HG02610 (cell line): ENCODE results near the gene NEURL3.
"Not testable (repeated sequence)": the region's sequence is repeated elsewhere in the genome, so short reads cannot be mapped to it uniquely, and the experiment has no call there.

ENCODE experiments used
- ATAC-seq: cut with Tn5 transposase; IDR thresholded peaks from one replicate; pipeline ENCODE4 v1.9.1; 2021; ENCODE audit warnings: mild to moderate bottlenecking, moderate library complexity; ENCODE audit not compliant: unreplicated experiment

The NEURL3 gene

DNA sequence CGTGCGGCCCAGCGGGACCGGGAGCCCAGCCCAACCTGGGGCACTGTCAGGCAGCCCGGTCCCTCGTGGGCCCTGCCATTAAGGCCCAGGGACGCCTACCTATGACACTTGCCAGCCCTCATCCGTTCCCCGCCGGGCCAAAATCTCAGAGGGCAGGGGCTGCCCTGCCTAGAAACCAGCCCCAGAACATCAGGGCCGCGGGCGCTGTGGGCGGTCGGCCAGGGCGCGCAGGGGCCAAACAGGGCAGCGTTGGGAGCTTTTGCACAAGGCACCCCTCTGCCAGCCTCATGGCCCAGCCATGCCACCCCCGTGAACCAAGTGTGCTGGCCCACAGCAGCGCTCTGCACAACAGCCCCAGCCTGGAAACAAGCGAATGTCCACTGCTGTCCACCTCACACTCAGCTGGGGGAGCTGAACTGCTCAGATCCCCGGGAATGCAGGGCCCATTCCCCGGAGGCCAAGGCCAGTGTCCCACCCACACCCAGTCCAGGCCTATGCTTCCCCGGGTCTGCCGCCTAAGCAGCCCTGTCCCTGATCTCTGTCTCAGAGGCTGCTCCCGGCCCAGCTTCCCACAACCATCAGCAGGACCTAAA lies 3.5 kb upstream of the NEURL3 start:
- no peak for ATAC-seq

DNA sequence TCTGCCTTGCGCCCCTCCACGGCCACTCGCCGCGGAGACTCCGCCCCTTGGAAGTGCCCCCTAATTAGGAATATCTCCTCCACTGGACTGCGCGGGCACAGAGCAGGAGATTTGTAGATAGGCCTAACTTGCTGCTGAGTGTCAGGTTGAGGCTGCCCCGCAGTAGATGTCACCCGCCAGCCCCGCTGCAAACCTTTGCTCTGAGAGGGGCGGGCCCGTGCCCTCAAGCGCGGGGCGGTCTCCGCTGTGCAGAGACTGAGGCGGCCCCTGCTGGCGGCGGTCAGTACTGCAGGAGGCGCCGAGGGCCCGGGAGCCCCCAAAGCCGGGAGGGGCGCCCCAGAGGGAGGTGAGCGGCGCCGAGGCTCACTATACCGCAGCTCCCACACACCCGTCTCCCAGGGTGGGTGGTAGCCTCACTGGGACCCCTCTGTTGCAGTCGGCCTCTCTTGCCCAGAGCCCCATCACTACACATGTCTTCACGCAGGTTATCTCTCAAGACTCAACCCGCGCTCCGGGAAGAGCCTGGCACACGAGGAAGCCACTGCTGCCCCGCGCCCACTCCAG lies 2.9 kb upstream of the NEURL3 start:
- ATAC-seq: peak; percentile 49

DNA sequence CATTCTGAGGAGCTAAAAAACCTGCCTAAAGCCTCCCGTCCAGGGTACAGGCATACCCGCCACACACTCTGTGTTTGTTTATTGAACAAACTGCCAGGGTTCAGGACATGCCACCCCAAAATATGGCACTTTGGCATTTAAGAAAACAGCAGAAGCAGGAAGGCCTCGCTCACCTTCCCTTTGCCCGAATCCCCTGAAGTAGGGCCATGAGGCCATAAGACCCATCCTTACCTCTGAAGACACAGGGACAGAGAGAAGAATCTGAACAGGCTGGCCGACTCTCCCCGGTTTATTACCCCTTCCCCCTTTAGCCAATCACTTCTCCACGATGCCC lies 1.7 kb upstream of the NEURL3 start:
- ATAC-seq: no peak

DNA sequence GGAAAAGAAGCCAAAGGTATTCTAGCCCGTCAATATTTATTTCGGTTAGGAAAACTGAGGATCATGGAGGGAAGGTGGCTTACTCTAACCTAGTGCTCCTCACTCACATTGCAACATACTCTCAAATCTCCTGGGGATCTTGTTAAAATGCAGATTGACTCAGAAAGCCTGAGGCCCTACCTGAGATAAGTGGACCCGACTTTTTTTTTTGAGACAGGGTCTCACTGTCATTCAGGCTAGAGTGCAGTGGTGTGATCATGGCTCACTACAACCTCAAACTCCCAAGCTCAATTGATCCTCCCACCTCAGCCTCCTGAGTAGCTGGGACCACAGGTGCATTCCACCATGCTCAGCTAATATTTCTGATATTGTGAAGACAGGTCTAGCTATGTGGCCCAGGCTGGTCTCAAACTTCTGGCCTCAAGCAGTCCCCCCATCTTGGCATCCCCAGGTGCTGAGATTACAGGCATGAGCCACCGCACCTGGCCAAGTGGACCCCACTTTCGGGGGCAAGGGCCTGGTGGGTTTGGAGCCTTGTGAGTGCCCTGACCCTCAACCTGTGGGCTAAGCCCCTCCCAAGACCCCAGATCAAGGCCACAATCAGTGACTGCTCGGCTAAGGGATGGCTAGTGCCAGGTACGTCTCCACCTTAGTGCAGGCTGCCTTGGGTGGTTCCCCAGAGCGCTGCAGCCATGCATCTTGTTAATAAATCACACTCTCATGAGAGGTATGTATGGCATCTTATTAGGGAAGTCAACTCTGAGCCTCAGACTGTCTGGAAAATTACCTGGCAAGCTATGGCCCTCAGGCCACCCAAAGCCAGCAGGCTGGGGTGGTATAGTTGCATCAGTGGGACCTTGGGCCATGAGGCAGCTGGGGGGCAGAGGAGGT lies 1.1 kb upstream of the NEURL3 start:
- ATAC-seq: no peak

DNA sequence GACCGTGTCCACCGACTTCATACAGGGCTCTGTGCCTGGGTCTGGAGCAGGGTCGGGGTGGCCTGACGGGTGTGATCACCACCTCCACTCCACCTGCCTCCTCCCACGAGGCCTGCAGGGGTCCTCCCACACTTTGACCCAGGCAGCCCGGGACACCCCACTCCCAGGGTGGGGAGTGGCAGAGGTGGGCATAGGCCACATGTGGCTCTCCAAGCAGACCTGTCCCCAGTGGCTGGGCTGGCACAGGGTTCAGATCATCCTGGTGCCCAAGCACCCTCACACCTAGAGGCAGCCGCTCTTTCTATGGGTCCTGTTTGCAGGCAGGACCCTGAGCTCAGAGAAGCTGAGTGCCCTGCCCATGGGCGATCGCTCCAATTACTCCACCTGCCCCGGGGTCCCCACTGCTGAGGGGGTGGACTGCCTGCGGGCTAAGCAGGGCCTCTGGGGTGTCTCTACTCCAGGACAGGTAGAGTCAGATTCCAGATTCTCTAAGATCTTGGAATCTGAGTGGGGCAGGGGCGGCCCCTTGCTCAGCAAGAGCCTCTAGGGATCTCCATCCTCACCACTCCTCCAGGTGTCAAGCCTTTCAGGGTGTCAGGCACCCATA lies 1.4 kb downstream of the NEURL3 start:
- ATAC-seq: no peak

DNA sequence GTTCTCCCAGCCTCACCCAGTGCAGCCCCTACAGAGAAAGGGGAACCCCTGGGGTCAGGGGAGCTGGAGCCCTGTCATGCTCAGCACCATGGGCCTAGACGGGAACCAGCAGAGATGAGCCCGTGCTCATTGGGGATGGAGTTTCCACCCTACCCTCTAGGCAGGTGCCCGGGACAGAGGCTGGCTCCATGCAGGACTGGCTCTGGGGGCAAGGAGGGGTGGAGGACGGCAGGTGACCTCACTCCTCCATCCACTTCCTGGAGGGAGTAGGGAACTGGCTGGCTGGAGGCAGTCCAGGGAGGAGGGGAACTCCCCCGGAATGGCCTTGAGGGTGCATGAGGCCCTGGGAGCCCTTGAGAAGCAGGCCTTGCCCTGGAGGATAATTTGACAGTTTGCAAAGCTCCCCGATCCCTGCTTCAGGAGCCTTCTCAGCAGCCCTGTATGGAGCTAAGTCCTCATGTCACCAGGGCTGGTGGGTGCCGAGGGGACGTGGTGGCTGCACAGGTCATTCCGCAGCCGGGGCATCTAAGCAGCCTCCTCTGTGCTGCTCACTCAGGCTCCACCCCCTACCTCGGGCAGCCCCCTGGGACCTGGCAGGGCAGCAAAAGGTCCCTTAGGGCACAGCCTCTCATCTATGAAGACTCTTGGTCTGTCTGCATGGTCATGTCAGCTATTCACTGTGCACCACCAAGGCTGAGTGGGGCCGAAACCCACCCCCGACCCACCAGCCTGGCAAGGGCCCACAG lies 2.1 kb downstream of the NEURL3 start:
- ATAC-seq: no peak

DNA sequence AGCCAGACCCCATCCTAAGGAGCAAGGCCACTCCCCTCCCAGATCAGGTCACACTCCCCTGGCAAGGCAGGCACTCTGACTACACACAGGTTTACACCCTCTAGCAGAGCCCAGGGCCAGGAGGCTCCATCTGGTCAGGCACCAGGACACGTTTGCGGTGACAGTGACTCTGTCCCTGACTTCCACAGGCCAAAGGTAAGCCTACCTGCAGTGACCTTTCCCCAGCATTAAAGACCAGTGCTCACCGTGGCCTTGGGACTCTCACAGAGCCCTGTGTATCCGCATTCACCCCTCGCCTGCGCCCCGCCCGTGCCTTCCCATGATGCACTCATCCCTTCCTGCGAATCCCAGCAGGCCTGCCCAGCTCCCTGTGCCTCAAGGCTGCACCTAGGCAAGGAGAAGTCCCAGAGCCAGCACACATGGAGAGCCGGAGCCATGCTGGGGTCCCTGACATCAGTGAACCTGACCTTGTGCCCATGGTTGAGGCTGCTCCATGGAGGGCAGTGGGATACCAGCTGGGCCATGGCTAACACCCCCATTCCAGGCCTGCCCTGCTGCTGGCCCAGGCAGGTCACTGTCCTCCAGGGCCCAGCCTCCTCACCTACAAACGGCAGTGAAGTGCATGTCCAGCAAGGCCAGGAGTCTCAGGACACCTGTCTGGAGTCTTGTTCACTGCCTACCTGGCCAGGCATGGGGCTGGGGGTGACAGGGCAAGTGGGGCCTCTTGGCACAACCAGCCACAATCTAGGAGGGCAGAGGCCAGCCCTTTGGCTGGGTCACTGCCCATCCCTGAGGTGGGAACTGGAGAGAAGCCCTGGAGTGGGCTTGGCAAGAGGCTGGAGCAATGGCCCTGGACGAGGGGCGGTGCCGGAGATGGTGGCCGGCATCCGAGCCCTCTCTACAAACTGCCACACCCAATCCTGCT lies 3.0 kb downstream of the NEURL3 start:
- no peak for ATAC-seq

DNA sequence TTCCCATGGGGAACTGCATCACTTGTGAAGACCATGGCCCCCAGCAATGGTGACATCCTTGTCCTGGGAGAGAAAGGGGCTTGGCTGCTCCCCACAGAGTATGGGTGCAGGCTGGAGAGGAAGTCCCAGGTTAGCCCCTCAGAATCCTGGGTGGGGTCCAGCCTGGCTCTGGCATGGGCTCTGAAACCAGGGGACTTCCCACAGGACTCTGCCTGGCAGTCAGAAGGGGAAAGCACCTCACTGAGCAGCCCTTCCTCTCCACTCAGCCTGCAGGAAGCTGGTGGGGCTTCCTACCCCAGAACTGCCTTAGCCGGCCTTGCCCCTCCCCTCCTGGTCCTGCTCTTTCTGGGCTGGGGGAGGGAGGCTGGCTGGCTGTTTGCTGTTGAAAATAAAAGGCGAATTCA lies 3.7 kb downstream of the NEURL3 start:
- ATAC-seq: peak; percentile 74

DNA sequence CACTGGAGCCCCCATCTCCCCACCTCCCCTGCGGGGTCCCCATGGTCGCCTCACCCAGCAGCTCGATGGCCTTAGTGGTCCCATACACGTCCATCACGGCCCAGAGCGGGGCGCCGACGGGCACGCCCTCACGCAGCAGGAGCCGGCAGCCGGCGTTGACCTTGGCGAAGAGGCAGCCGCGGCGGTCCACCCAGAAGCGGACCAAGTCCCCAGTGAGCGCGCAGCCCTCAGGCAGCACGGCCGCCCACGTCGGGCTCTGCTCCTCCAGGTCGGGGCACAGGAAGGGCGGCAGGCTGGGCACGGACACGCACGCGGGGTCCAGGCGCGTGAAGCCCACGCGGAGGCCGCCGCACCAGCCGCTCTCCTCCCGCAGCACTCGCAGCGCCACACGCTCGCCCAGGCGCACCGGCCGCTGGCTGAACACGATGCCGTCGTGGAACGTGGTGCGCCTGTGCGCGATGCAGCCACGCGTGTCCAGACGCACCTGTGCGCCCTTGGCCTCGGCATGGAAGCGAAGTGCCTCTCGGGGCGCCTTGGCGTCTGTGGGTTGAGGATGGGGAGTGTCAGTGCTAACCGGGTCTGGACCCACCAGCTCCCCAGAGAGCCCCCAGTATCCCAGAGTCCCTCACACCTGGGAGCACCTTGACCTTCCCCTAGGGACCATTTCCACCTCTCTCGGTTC lies 4.6 kb downstream of the NEURL3 start:
- no peak for ATAC-seq

DNA sequence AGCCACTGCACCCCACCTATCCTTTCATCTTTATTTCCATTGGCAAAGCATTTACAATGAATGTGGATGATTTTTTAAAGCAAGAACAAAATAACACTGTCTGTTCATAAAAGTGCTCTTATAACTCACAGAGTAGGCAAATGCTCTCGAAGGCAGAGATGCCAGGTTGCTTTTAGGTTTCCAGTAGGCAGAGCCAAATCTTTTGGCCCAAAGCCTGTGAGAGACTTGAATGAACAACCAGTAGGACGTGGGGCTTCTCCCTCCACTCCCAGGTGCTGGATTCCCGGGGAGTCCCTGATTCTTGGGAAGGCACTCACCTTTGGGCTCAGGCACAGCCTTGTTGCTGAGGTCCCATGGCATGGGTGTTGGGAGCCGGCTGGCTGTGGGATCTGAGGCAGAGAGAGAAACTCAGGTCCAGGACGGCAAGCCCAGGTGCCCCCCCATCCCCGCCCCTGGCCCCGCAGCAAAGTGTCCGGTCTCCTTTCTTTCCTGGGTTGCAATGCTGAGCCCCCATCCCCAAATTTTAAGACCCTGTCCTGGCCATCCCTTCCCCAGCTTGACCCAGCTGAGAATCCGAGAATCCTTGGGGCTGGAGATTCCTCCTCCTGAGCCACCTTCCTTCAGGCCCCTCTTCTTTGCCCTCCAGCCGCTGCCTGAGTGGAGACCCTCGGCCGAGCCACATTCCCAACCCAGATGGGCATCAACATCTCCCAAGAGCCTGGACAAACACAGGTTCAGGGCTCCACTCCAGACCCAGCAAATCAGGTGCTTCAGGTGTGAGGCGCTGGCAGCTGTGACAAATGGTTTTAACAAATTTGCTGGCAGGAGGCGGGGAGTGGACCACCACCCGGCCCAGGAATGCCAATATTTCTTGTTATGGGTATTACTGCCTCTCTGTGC lies 5.8 kb downstream of the NEURL3 start:
- no peak for ATAC-seq

DNA sequence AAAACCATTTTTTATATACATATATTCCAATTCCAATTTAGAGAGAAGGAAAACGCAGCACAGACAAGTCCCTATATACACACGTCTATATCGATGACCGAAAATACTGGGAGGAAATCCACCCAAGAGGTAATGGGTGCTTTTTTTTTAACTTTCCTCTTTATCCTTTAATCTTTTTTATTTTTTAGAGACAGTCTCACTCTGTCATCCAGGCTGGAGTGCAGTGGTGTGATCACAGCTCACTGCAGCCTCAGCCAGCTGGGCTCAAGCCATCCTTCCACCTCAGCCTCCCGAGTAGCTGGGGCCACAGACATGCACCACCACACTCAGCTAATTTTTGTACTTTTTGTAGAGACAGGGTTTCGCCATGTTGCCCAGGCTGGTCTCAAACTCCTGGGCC lies 6.5 kb downstream of the NEURL3 start:
- ATAC-seq: not testable (repeated sequence)

DNA sequence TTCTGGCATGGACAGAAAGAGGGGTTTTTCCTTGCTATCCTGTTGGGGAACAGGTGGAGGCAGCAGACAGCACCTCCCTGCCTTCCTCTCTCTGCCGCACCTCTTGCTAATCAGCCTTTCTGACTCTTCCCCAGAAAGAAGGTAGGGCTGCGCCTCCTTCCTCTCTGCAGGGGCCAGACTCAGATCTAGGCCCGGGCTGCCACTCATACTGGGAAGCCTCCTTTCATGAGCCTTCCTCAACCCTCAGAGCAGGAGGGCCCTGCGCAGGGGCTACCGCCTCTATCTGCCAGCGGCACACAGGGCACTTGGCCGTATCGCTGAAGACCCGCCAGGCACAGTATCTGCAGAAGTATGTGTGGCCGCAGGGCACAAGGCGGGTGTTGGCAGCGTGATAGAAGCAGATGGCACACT lies 7.1 kb downstream of the NEURL3 start:
- ATAC-seq: no peak

DNA sequence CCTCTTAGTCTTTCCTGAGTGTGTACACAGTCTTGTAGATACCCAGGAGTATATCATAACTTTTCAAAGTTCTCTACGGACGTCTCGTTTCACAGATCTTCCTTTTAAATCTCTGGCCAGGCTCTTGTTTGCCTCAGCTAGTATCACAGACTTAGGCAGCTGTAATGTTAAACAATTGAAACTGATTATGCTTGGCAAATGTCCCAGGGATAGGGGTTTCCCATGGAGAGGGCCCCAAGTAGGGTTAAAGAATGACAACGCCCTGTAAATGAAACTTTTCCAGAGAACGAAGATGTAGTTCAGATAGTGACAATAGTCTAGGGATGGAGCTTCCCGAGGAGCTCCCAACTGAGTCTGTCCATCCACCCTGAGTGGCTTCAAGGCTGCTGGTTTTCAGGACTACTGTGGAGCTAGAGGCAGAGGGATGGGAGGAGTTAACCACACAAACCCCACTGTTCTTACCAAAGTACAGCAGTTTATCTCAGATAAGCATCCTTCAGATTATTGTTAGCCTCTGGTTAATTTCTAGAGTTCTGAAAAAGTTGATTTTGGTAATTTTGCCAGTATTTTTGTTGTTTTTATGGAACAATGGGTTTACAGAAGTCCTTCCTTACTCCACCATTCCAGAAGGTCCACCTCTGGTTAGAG lies 9.1 kb downstream of the NEURL3 start:
- ATAC-seq: no peak

DNA sequence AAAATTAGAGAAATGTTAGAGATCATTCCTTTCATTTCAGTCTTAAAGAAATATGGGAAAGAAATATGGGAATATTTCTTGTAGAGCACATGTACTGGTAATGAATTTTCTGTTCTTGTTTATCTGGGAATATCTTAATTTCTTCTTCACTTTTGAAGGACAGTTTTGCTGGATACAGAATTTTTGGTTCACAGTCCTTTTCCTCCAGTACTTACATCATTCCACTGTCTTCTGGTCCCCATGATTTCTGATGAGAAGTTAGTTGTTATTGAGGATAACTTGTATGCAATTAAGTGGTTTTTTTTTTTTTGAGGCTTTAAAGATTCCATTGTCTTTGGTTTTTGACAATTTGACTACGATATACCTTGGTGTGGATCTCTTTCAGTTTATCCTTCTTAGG lies 11.0 kb downstream of the NEURL3 start:
- no peak for ATAC-seq

DNA sequence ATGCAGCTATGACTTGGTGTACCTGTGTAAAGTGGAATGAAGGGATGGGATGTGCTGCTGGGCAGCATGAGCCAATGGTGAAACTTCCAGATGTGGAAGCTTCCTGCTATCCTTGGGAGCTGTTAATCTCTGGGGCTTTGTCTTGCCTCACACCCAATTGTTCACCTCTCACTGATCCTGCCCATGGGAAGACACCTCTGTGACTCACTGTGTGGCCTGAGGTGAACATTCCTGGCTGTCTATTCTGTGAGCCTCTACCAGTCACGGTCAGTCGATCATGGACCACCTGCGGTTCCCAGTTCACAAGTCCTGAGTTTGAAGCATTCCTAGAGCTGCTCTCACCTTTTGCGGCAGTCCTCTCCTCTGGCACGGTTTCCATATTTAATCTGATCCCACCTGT lies 12.1 kb downstream of the NEURL3 start:
- ATAC-seq: no peak

DNA sequence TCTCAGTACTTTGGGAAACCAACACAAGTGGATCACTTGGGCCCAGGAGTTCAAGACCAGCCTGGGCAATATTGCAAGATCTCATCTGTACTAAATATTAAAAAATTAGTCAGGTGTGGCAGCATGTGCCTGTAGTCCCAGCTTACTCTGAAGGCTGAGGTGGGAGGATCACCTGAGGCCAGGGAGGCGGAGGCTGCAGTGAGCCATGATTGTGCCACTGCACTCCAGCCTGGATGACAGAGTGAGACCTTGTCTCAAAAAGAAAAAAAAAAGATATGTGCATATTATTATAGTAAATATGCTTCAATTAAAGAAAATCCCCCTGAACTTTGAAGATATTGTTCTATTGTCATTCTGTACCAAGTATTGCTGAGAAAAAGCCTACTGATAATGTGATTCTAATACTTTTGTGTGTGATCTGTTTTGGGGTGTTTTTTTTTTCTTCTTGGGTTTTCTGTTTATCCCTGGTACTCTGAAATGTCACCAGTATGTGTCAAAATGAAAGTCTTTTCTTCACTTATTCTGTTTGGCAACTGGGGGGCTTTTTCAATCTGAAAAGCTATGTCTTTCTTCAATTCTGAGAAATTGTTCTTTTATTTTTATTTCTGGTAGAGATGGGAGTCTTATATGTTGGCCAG lies 13.2 kb downstream of the NEURL3 start:
- ATAC-seq: no peak

DNA sequence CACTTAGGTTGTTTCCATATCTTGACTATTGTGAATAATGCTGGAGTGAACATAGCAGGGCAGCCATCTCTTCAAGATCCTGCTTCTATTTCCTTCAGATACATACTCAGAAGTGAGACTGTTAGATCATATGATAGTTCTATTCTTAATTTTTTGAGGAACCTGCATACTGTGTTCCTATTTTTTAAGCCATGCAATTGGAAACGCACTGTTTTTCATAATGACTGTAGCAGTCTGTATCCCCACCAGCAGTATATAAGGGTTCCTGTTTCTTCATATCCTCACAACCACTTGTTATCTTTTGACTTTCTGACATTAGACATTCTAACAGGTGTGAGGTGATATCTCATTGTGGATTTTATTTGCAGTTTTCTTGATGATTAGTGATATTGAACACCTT lies 15.5 kb downstream of the NEURL3 start:
- no peak for ATAC-seq

DNA sequence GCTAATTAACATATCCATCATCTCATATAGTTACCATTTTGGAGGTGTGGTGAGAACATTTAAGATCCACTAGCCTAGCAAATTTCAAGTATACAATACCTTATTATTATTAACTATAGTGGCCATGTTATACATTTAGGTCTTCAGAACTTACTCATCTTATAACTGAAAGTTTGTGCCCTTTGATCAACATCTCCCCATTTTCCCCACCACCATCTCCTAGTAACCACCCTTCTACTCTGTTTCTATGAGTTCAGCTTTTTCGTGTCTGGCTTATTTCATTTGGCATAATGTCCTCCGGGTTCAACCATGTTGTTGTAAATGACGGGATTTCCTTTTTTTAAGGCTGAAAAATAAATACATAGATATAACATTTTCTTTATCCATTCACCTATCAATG lies 15.9 kb downstream of the NEURL3 start:
- ATAC-seq: no peak
